ENCODE measurements around the gene IL17RB. TPM values are rescaled to one million over a fixed set of nuclear protein-coding genes. Genes with fewer than 3 reads are reported as not detected.

Gene IL17RB
- total RNA-seq, 1 donor from 2014 or later, result 11.1 TPM

GRCh38 chr3:53813229-53813628, 33.1 kb upstream of the IL17RB start:
- TF ChIP-seq CTCF (IDR thresholded peaks at IDR 0.05; ENCODE audit: unreplicated experiment), result no peak
- H3K36me3 Mint-ChIP-seq (ENCODE audit: insufficient read depth), result peaks cover 2% of the 10 kb centered on the region
- H3K4me1 Mint-ChIP-seq (ENCODE audit: low read depth), result no peaks in the 10 kb centered on the region
- no peaks in the 10 kb centered on the region for H3K9me3 Mint-ChIP-seq (ENCODE audit: low read depth)
- no peak for DNase-seq (ENCODE audit: low spot score, unreplicated experiment)
- H3K27me3 Mint-ChIP-seq, result no peaks in the 10 kb centered on the region
- H3K4me3 Mint-ChIP-seq (ENCODE audit: low read depth), result no peak overlapping the region
- no peak overlapping the region for H3K27ac Mint-ChIP-seq

- DNase-seq (ENCODE audit: low spot score, unreplicated experiment), result no peak
- Mint-ChIP-seq H3K4me3 (ENCODE audit: low read depth) (no peak overlapping the region), H3K4me1 (ENCODE audit: low read depth) (no peaks in the 10 kb centered on the region), H3K27me3 (no peaks in the 10 kb centered on the region), H3K36me3 (ENCODE audit: insufficient read depth) (peaks cover 2% of the 10 kb centered on the region), H3K9me3 (ENCODE audit: low read depth) (no peaks in the 10 kb centered on the region), H3K27ac (no peak overlapping the region)
- TF ChIP-seq CTCF (IDR thresholded peaks at IDR 0.05; ENCODE audit: unreplicated experiment), result no peak
Measured at GRCh38 chr3:53813876-53814275, 32.5 kb upstream of the IL17RB start.

- Mint-ChIP-seq H3K4me3 (ENCODE audit: low read depth) (no peak overlapping the region), H3K27ac (no peak overlapping the region), H3K27me3 (no peaks in the 10 kb centered on the region), H3K9me3 (ENCODE audit: low read depth) (no peaks in the 10 kb centered on the region), H3K4me1 (ENCODE audit: low read depth) (no peaks in the 10 kb centered on the region), H3K36me3 (ENCODE audit: insufficient read depth) (peaks cover 2% of the 10 kb centered on the region)
- TF ChIP-seq CTCF (IDR thresholded peaks at IDR 0.05; ENCODE audit: unreplicated experiment), result no peak
- no peak for DNase-seq (ENCODE audit: low spot score, unreplicated experiment)
Measured at GRCh38 chr3:53815067-53815466, 31.3 kb upstream of the IL17RB start.

- H3K4me1 Mint-ChIP-seq (ENCODE audit: low read depth), result no peaks in the 10 kb centered on the region
- H3K9me3 Mint-ChIP-seq (ENCODE audit: low read depth), result no peaks in the 10 kb centered on the region
- H3K4me3 Mint-ChIP-seq (ENCODE audit: low read depth), result no peak overlapping the region
- no peaks in the 10 kb centered on the region for H3K27me3 Mint-ChIP-seq
- no peak overlapping the region for H3K27ac Mint-ChIP-seq
- H3K36me3 Mint-ChIP-seq (ENCODE audit: insufficient read depth), result peaks cover 2% of the 10 kb centered on the region
- no peak for TF ChIP-seq CTCF (IDR thresholded peaks at IDR 0.05; ENCODE audit: unreplicated experiment)
- DNase-seq (ENCODE audit: low spot score, unreplicated experiment), result no peak
Measured at GRCh38 chr3:53815651-53816050, 30.7 kb upstream of the IL17RB start.

GRCh38 chr3:53816425-53816824, 29.9 kb upstream of the IL17RB start:
- no peak overlapping the region for H3K4me3 Mint-ChIP-seq (ENCODE audit: low read depth)
- no peak overlapping the region for H3K27ac Mint-ChIP-seq

More at GRCh38 chr3:53816425-53816824, 29.9 kb upstream of the IL17RB start:
- peaks cover 2% of the 10 kb centered on the region for H3K36me3 Mint-ChIP-seq (ENCODE audit: insufficient read depth)
- H3K9me3 Mint-ChIP-seq (ENCODE audit: low read depth), result no peaks in the 10 kb centered on the region
- no peak for DNase-seq (ENCODE audit: low spot score, unreplicated experiment)
- no peaks in the 10 kb centered on the region for H3K4me1 Mint-ChIP-seq (ENCODE audit: low read depth)
- H3K27me3 Mint-ChIP-seq, result no peaks in the 10 kb centered on the region
- no peak for TF ChIP-seq CTCF (IDR thresholded peaks at IDR 0.05; ENCODE audit: unreplicated experiment)
